Measurements from ENCODE around the gene QPRT.
"Not testable (repeated sequence)": the region's sequence is repeated elsewhere in the genome, so short reads cannot be mapped to it uniquely, and the experiment has no call there.

DNA sequence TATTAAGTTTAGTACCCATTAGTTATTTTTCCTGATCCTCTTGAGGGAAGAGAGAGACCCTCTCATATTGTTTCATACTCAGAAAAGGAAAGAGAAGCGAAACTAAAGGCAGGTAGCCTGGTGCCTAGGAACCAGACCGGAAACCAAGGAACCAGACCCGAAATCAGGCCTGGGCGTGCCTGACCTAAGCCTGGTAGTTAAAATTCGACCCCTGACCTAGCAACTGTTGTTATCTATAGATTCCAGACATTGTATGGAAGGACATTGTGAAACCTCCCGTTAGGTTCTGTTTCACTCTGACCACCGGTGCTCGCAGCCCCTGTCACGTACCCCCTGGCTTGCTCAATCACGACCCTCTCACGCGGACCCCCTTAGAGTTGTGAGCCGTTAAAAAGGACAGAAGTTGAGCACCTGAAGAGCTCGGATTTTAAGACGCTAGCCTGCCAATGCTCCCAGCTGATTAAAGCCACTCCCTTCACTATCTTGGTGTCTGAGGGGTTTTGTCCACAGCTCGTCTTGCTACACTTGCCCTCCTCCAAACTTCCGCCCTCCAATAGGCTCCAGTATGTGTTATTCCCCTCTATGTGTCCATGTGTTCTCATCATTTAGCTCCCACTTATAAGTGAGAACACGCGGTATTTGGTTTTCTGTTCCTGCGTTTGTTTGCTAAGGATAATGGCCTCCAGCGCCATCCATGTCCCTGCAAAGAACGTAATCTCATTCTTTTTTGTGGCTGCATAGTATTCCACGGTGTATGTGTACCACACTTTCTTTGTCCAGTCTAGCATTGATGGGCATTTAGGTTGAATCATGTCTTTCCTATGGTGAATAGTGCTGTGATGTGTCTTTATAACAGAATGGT, 10.7 kb downstream of the QPRT start:
- TF ChIP-seq ZNF232 (CRISPR knock-in tag; IDR thresholded peaks at IDR 0.05; ENCODE audit: borderline replicate concordance); POLR2A (IDR thresholded peaks at IDR 0.05; ENCODE audit: insufficient read depth in 1 of 2, low read depth in 2 of 2, low read length in 2 of 2); HMGXB4 (CRISPR knock-in tag; IDR thresholded peaks at IDR 0.05; ENCODE audit: borderline replicate concordance in 1 of 2, low read depth in 1 of 2); ASH2L (IDR thresholded peaks at IDR 0.05; ENCODE audit: insufficient read length, low read depth, low read length); MAZ (IDR thresholded peaks at IDR 0.05; ENCODE audit: borderline replicate concordance, low read depth, low read length); MAZ (CRISPR knock-in tag; IDR thresholded peaks at IDR 0.05; ENCODE audit: low read depth); CHD2 (IDR thresholded peaks at IDR 0.05; ENCODE audit: low read depth, low read length); CHD4 (IDR thresholded peaks at IDR 0.05; ENCODE audit: borderline replicate concordance, low read length): not testable (repeated sequence)
- TF ChIP-seq RBM22 (optimal IDR thresholded peaks at IDR 0.05; ENCODE audit: low read length) = peak; percentile 13
- TF ChIP-seq, protein P1, sequence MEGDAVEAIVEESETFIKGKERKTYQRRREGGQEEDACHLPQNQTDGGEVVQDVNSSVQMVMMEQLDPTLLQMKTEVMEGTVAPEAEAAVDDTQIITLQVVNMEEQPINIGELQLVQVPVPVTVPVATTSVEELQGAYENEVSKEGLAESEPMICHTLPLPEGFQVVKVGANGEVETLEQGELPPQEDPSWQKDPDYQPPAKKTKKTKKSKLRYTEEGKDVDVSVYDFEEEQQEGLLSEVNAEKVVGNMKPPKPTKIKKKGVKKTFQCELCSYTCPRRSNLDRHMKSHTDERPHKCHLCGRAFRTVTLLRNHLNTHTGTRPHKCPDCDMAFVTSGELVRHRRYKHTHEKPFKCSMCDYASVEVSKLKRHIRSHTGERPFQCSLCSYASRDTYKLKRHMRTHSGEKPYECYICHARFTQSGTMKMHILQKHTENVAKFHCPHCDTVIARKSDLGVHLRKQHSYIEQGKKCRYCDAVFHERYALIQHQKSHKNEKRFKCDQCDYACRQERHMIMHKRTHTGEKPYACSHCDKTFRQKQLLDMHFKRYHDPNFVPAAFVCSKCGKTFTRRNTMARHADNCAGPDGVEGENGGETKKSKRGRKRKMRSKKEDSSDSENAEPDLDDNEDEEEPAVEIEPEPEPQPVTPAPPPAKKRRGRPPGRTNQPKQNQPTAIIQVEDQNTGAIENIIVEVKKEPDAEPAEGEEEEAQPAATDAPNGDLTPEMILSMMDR (CRISPR knock-in tag; IDR thresholded peaks at IDR 0.05) = not testable (repeated sequence)
